Measurements from ENCODE around the gene SLC25A22. TPM values are rescaled to one million over a fixed set of nuclear protein-coding genes. Genes with fewer than 3 reads are reported as not detected.

SLC25A22 gene
- total and polyA plus RNA-seq, 10 of the 15 experiments (the other 5 are each of a cell fraction or from before 2014, with no cell fraction given), result 0.27 to 27.0 (median 8.2) TPM

DNA sequence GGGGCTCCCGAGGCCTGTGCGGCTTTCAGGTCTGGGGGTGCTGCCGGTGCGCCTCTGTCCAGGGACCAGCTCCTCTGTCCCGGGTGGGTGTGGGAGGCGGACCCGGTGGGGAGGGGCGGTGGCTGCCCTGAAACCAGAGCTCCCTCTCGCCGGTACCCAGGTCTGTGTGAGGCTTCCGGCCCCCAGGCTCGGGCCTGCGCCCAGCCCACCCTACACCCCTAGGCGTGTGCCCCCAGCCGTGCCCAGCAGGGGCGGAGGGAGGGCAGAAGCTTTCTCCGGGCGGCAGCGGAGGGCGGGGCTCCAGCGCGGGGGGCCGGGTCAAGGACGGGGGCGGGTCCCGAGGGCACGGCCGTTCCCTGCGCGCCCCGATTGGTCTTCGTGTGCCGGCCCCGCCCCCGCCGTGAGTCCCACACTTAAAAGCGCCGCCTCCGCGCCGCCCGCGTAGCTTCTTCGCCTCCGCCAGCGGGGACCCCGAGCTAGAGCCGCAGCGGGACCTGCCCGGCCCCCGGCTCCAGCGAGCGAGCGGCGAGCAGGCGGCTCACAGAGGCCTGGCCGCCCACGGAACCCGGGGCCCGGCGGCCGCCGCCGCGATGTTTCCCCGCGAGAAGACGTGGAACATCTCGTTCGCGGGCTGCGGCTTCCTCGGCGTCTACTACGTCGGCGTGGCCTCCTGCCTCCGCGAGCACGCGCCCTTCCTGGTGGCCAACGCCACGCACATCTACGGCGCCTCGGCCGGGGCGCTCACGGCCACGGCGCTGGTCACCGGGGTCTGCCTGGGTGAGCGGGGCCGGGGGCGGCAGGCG is 21.2 kb upstream of the SLC25A22 start (continued):
- TF ChIP-seq EGR1 (IDR thresholded peaks at IDR 0.05; ENCODE audit: borderline replicate concordance in 1 of 2, low read depth in 2 of 2, low read length in 2 of 2) (peak in 1 of 2 experiments; percentile 87; a peak in 2 of 3 replicates), TBL1XR1 (IDR thresholded peaks at IDR 0.05; ENCODE audit: low read depth, low read length) (no peak), NRF1 (conservative IDR thresholded peaks at IDR 0.05; ENCODE audit: low read depth, low read length) (no peak), GABPA (IDR thresholded peaks at IDR 0.05; ENCODE audit: low read depth) (no peak), ZNF24 (IDR thresholded peaks at IDR 0.05) (peak; percentile 56; the same call in 1 of the 2 replicates), KDM1A (IDR thresholded peaks at IDR 0.05; ENCODE audit: borderline replicate concordance) (no peak), LARP7 (IDR thresholded peaks at IDR 0.05) (peak; percentile 94), TAF1 (IDR thresholded peaks at IDR 0.05; ENCODE audit: borderline replicate concordance, low read depth, low read length) (peak; percentile 74; the same call in 1 of the 2 replicates), ATF7 (IDR thresholded peaks at IDR 0.05; ENCODE audit: low read depth) (no peak), ETV6 (conservative IDR thresholded peaks at IDR 0.05 in 1 of 2, IDR thresholded peaks at IDR 0.05 in 1 of 2; ENCODE audit: borderline replicate concordance in 1 of 2, low read depth in 1 of 2) (no peak), YY1 (IDR thresholded peaks at IDR 0.05; ENCODE audit: low read depth, low read length) (0 out of 2 replicates have a peak, but pooled peaks have one; percentile 21), FOXK2 (IDR thresholded peaks at IDR 0.05) (no peak), RAD21 (IDR thresholded peaks at IDR 0.05; ENCODE audit: insufficient read depth, low read depth, low read length) (no peak), IKZF2 (IDR thresholded peaks at IDR 0.05) (no peak), SREBF2 (IDR thresholded peaks at IDR 0.05; ENCODE audit: low read length) (no peak), POLR2AphosphoS5 (IDR thresholded peaks at IDR 0.05; ENCODE audit: low read length) (peak; percentile 86), ESRRA (IDR thresholded peaks at IDR 0.05; ENCODE audit: low read length) (no peak), NFYB (IDR thresholded peaks at IDR 0.05; ENCODE audit: insufficient read depth, low read depth, low read length) (peak; percentile 79; the same call in 1 of the 2 replicates)
- TF ChIP-seq, protein P1, sequence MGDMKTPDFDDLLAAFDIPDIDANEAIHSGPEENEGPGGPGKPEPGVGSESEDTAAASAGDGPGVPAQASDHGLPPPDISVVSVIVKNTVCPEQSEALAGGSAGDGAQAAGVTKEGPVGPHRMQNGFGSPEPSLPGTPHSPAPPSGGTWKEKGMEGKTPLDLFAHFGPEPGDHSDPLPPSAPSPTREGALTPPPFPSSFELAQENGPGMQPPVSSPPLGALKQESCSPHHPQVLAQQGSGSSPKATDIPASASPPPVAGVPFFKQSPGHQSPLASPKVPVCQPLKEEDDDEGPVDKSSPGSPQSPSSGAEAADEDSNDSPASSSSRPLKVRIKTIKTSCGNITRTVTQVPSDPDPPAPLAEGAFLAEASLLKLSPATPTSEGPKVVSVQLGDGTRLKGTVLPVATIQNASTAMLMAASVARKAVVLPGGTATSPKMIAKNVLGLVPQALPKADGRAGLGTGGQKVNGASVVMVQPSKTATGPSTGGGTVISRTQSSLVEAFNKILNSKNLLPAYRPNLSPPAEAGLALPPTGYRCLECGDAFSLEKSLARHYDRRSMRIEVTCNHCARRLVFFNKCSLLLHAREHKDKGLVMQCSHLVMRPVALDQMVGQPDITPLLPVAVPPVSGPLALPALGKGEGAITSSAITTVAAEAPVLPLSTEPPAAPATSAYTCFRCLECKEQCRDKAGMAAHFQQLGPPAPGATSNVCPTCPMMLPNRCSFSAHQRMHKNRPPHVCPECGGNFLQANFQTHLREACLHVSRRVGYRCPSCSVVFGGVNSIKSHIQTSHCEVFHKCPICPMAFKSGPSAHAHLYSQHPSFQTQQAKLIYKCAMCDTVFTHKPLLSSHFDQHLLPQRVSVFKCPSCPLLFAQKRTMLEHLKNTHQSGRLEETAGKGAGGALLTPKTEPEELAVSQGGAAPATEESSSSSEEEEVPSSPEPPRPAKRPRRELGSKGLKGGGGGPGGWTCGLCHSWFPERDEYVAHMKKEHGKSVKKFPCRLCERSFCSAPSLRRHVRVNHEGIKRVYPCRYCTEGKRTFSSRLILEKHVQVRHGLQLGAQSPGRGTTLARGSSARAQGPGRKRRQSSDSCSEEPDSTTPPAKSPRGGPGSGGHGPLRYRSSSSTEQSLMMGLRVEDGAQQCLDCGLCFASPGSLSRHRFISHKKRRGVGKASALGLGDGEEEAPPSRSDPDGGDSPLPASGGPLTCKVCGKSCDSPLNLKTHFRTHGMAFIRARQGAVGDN (IDR thresholded peaks at IDR 0.05), result peak; percentile 88
- TF ChIP-seq, protein P2, sequence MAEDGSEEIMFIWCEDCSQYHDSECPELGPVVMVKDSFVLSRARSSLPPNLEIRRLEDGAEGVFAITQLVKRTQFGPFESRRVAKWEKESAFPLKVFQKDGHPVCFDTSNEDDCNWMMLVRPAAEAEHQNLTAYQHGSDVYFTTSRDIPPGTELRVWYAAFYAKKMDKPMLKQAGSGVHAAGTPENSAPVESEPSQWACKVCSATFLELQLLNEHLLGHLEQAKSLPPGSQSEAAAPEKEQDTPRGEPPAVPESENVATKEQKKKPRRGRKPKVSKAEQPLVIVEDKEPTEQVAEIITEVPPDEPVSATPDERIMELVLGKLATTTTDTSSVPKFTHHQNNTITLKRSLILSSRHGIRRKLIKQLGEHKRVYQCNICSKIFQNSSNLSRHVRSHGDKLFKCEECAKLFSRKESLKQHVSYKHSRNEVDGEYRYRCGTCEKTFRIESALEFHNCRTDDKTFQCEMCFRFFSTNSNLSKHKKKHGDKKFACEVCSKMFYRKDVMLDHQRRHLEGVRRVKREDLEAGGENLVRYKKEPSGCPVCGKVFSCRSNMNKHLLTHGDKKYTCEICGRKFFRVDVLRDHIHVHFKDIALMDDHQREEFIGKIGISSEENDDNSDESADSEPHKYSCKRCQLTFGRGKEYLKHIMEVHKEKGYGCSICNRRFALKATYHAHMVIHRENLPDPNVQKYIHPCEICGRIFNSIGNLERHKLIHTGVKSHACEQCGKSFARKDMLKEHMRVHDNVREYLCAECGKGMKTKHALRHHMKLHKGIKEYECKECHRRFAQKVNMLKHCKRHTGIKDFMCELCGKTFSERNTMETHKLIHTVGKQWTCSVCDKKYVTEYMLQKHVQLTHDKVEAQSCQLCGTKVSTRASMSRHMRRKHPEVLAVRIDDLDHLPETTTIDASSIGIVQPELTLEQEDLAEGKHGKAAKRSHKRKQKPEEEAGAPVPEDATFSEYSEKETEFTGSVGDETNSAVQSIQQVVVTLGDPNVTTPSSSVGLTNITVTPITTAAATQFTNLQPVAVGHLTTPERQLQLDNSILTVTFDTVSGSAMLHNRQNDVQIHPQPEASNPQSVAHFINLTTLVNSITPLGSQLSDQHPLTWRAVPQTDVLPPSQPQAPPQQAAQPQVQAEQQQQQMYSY (CRISPR knock-in tag; IDR thresholded peaks at IDR 0.05), result no peak
- TF ChIP-seq, protein P3, sequence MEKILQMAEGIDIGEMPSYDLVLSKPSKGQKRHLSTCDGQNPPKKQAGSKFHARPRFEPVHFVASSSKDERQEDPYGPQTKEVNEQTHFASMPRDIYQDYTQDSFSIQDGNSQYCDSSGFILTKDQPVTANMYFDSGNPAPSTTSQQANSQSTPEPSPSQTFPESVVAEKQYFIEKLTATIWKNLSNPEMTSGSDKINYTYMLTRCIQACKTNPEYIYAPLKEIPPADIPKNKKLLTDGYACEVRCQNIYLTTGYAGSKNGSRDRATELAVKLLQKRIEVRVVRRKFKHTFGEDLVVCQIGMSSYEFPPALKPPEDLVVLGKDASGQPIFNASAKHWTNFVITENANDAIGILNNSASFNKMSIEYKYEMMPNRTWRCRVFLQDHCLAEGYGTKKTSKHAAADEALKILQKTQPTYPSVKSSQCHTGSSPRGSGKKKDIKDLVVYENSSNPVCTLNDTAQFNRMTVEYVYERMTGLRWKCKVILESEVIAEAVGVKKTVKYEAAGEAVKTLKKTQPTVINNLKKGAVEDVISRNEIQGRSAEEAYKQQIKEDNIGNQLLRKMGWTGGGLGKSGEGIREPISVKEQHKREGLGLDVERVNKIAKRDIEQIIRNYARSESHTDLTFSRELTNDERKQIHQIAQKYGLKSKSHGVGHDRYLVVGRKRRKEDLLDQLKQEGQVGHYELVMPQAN (conservative IDR thresholded peaks at IDR 0.05), result peak; percentile 87
